ENCODE results near the gene CPEB2. TPM values are rescaled to one million over a fixed set of nuclear protein-coding genes. Genes with fewer than 3 reads are reported as not detected.

The CPEB2 gene
- total RNA-seq, result 5.7 and 7.1 TPM in 2 replicates

GRCh38 chr4:15001869-15002658 is at the start of gene CPEB2:
CPEB2 (plus strand) TSS chr4:15002481; CDS start chr4:15002674, 193 bp downstream.

Data from airway epithelial cell (primary cell).